ENCODE measurements around the gene CADPS2.

The CADPS2 gene

GRCh38 chr7:122577449-122578003, 308.7 kb downstream of the CADPS2 start:
- Histone ChIP-seq H3K4me2 (ENCODE audit: low read length) (no peak overlapping the region), H3K27ac (ENCODE audit: low read depth, low read length, poor library complexity, severe bottlenecking) (no peak overlapping the region), H3K36me3 (ENCODE audit: insufficient read depth, low read length) (no peaks in the 10 kb centered on the region), H3K9me3 (ENCODE audit: low read length) (no peaks in the 10 kb centered on the region), H3K4me3 (ENCODE audit: low read depth, low read length, poor library complexity, severe bottlenecking) (no peak overlapping the region), H3K79me2 (ENCODE audit: insufficient read depth, low read length) (no peaks in the 10 kb centered on the region), H3K9ac (ENCODE audit: low read length) (no peak overlapping the region), H2AFZ (ENCODE audit: low read length) (no peak overlapping the region), H3F3A (ENCODE audit: insufficient read depth, low read length) (no peaks in the 10 kb centered on the region), H3K4me1 (ENCODE audit: insufficient read depth, low read length, severe bottlenecking) (no peaks in the 10 kb centered on the region), H3K27me3 (ENCODE audit: insufficient read depth, low read length) (no peaks in the 10 kb centered on the region), H3K9me2 (ENCODE audit: low read depth, low read length) (no peaks in the 10 kb centered on the region), H4K20me1 (ENCODE audit: insufficient read depth, low read length) (no peaks in the 10 kb centered on the region)
- TF ChIP-seq EZH2 (IDR thresholded peaks at IDR 0.05; ENCODE audit: borderline replicate concordance, low read length), result no peak
- no peak for TF ChIP-seq CTCF (IDR thresholded peaks at IDR 0.05; ENCODE audit: low read length)

GRCh38 chr7:122572706-122573105, 313.6 kb downstream of the CADPS2 start:
- Histone ChIP-seq H3K79me2 (ENCODE audit: insufficient read depth, low read length) (no peaks in the 10 kb centered on the region), H3K4me2 (ENCODE audit: low read length) (no peak overlapping the region), H3F3A (ENCODE audit: insufficient read depth, low read length) (no peaks in the 10 kb centered on the region), H3K27ac (ENCODE audit: low read depth, low read length, poor library complexity, severe bottlenecking) (no peak overlapping the region), H3K9ac (ENCODE audit: low read length) (no peak overlapping the region), H2AFZ (ENCODE audit: low read length) (no peak overlapping the region), H3K9me2 (ENCODE audit: low read depth, low read length) (no peaks in the 10 kb centered on the region), H3K4me1 (ENCODE audit: insufficient read depth, low read length, severe bottlenecking) (no peaks in the 10 kb centered on the region), H3K9me3 (ENCODE audit: low read length) (no peaks in the 10 kb centered on the region), H3K4me3 (ENCODE audit: low read depth, low read length, poor library complexity, severe bottlenecking) (no peak overlapping the region), H3K36me3 (ENCODE audit: insufficient read depth, low read length) (no peaks in the 10 kb centered on the region), H4K20me1 (ENCODE audit: insufficient read depth, low read length) (no peaks in the 10 kb centered on the region), H3K27me3 (ENCODE audit: insufficient read depth, low read length) (no peaks in the 10 kb centered on the region)
- TF ChIP-seq EZH2 (IDR thresholded peaks at IDR 0.05; ENCODE audit: borderline replicate concordance, low read length) (no peak), CTCF (IDR thresholded peaks at IDR 0.05; ENCODE audit: low read length) (no peak)

GRCh38 chr7:122561326-122561725, 324.9 kb downstream of the CADPS2 start:
- Histone ChIP-seq H3K79me2 (ENCODE audit: insufficient read depth, low read length) (no peaks in the 10 kb centered on the region), H3K4me2 (ENCODE audit: low read length) (no peak overlapping the region), H3K4me1 (ENCODE audit: insufficient read depth, low read length, severe bottlenecking) (no peaks in the 10 kb centered on the region), H3K27ac (ENCODE audit: low read depth, low read length, poor library complexity, severe bottlenecking) (no peak overlapping the region), H3K27me3 (ENCODE audit: insufficient read depth, low read length) (no peaks in the 10 kb centered on the region), H3K36me3 (ENCODE audit: insufficient read depth, low read length) (no peaks in the 10 kb centered on the region), H3K9me2 (ENCODE audit: low read depth, low read length) (no peaks in the 10 kb centered on the region; the same call in 1 of the 2 replicates), H2AFZ (ENCODE audit: low read length) (no peak overlapping the region), H3K4me3 (ENCODE audit: low read depth, low read length, poor library complexity, severe bottlenecking) (no peak overlapping the region), H4K20me1 (ENCODE audit: insufficient read depth, low read length) (no peaks in the 10 kb centered on the region), H3F3A (ENCODE audit: insufficient read depth, low read length) (no peaks in the 10 kb centered on the region), H3K9ac (ENCODE audit: low read length) (no peak overlapping the region), H3K9me3 (ENCODE audit: low read length) (no peaks in the 10 kb centered on the region)
- TF ChIP-seq EZH2 (IDR thresholded peaks at IDR 0.05; ENCODE audit: borderline replicate concordance, low read length), result no peak
- TF ChIP-seq CTCF (IDR thresholded peaks at IDR 0.05; ENCODE audit: low read length), result no peak
